Measurements from ENCODE around the gene CFAP74.
"Not testable (repeated sequence)": the region's sequence is repeated elsewhere in the genome, so short reads cannot be mapped to it uniquely, and the experiment has no call there.

CFAP74 gene

GRCh38 chr1:1988061-1988945 lies 15.3 kb downstream of the CFAP74 start:
- DNase-seq (ENCODE audit: low read depth in 2 of 2), result no peak

GRCh38 chr1:1987142-1987510 lies 16.5 kb downstream of the CFAP74 start:
- DNase-seq (ENCODE audit: low read depth in 2 of 2), result no peak

DNA sequence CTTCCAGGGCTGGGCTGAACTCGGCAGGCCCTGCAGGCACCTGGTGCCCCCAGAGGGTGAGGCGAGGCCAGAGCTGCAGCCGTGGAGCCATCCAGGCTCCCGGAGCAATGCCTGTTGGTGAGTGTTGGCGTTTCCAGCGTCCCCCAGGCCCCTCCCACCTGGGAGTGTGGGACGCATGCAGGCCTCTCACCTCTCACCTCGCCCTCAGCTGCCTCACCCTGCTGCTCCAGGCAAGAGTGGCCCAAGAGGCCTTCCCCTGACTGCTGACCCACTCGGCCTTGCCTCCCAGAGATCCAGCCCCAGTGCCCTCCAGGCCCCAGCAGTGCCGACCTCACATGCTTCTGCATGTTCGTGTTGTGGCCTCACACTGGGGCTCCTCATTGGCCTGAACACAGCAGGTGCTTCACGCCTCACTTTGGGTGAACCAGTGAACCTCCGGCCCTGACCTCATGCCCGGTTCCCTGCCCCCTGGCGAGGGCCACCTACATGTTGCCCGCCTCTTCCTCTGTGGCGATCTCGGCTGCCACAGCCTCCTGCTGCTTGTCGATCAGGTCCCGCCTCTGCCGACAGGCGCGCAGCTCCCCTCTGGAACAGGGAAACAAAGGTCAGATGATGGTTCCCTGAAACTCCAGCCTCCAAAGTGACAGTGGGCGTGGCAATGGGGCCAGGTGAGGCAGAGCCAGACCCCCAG lies 17.0 kb downstream of the CFAP74 start:
- no peak for DNase-seq (ENCODE audit: low read depth in 2 of 2)

DNA sequence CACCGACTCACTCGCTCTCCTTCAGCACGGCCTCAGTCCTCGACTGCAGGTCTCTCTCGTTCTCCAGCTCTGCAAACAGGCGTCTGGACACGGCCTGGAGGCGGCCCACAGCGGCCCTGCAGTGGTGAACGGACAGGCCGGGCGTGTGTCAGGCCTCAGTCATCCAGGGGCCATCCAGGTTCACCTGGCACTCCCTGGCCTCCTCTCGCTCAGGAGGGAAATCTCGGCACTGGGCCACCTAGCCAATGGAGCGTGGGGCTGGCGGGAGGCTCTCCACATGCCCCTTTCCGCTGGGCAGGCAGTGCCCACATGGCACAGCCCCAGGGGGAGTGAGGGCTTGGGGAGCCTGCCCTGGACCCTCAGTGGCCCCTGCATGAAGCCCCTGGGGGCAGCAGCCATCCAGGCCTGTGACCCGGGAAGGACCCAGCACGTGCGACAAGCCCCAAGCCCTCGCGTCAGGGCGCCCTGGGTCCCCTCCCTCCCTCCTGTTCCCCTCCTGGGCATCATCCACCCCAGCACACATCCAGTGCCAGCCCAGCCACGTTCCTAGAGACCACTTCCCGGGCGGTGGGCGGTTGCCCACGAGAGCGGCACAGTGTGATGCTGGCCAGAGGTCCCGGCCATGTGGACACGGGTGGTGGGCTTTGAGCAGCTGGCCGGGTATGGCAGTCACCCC lies 18.1 kb downstream of the CFAP74 start:
- DNase-seq (ENCODE audit: low read depth in 2 of 2), result no peak

GRCh38 chr1:1984560-1985070 lies 19.0 kb downstream of the CFAP74 start:
- DNase-seq (ENCODE audit: low read depth in 2 of 2), result no peak

- DNase-seq (ENCODE audit: low read depth in 2 of 2), result no peak
Observed at GRCh38 chr1:1982379-1983232, 21.0 kb downstream of the CFAP74 start.

GRCh38 chr1:1981631-1982327 lies 21.8 kb downstream of the CFAP74 start:
- not testable (repeated sequence) for DNase-seq (ENCODE audit: low read depth in 2 of 2)

- DNase-seq (ENCODE audit: low read depth in 2 of 2), result no peak
Observed at GRCh38 chr1:1981142-1981500, 22.5 kb downstream of the CFAP74 start.

GRCh38 chr1:1980467-1981141 lies 23.0 kb downstream of the CFAP74 start:
- no peak for DNase-seq (ENCODE audit: low read depth in 2 of 2)

GRCh38 chr1:1979482-1980165 lies 24.0 kb downstream of the CFAP74 start:
- no peak for DNase-seq (ENCODE audit: low read depth in 2 of 2)

DNA sequence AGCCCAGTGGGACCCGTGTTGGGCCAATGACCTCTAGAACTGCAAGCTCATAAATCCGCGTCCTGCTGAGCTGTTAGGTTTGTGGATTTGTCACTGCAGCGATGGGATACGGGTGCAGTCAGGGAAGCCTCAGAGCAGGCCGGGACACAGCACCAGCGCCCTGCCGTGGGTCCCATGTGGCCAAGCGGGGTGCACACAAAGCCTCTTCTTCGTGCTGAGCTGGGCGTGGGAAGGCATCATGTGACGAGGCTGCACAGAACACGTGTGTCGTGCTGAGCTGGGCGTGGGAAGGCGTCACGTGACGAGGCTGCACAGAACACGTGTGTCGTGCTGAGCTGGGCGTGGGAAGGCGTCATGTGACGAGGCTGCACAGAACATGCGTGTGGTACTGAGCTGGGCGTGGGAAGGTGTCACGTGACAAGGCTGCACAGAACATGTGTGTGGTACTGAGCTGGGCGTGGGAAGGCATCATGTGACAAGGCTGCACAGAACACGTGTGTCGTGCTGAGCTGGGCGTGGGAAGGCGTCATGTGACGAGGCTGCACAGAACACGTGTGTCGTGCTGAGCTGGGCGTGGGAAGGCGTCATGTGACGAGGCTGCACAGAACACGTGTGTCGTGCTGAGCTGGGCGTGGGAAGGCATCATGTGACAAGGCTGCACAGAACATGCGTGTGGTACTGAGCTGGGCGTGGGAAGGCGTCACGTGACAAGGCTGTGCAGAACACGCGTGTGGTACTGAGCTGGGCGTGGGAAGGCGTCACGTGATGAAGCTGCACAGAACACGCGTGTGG lies 24.7 kb downstream of the CFAP74 start:
- not testable (repeated sequence) for DNase-seq (ENCODE audit: low read depth in 2 of 2)

DNA sequence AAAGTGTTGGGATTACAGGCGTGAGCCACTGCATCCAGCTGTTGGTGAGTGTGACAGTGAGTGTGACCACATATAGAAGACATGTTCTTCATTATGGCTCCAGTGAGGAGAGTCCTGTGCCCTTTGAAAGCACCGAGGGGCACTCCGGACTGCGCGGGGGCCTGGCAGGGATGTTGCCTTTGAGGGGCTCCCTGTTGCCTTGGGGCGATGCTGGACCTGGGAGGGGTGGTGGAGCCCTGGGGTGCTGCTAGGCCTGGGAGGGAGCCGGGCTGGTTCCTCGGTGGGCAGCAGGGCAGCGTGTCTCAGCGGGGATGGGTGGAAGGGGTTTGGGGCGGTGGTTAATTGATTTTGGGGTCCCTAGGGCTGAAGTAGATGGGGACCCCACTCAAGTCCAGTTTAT lies 25.5 kb downstream of the CFAP74 start:
- no peak for DNase-seq (ENCODE audit: low read depth in 2 of 2)

- no peak for DNase-seq (ENCODE audit: low read depth in 2 of 2)
Observed at GRCh38 chr1:1976031-1976430, 27.6 kb downstream of the CFAP74 start.

DNA sequence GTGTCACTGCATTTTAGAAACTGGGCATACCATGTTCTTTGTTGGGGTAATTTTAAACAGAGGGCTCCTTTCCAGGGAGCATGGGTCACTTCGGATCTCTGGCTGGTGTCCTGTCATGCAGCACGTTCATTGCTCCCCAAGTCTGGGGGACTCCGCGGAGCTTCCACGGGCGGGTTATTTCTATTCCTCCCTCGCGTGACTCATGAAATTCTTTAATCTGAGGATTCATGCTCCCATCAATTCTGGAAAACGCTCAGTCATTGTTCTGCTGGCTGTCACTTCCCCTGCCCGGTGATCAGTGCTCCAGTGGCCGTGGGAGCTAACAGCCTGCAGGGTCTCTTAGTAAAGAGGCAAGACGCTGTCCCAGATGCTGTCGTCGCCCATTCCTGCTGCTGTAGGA lies 28.1 kb downstream of the CFAP74 start:
- no peak for DNase-seq (ENCODE audit: low read depth in 2 of 2)

- no peak for DNase-seq (ENCODE audit: low read depth in 2 of 2)
Observed at GRCh38 chr1:1974834-1975233, 28.8 kb downstream of the CFAP74 start.

DNA sequence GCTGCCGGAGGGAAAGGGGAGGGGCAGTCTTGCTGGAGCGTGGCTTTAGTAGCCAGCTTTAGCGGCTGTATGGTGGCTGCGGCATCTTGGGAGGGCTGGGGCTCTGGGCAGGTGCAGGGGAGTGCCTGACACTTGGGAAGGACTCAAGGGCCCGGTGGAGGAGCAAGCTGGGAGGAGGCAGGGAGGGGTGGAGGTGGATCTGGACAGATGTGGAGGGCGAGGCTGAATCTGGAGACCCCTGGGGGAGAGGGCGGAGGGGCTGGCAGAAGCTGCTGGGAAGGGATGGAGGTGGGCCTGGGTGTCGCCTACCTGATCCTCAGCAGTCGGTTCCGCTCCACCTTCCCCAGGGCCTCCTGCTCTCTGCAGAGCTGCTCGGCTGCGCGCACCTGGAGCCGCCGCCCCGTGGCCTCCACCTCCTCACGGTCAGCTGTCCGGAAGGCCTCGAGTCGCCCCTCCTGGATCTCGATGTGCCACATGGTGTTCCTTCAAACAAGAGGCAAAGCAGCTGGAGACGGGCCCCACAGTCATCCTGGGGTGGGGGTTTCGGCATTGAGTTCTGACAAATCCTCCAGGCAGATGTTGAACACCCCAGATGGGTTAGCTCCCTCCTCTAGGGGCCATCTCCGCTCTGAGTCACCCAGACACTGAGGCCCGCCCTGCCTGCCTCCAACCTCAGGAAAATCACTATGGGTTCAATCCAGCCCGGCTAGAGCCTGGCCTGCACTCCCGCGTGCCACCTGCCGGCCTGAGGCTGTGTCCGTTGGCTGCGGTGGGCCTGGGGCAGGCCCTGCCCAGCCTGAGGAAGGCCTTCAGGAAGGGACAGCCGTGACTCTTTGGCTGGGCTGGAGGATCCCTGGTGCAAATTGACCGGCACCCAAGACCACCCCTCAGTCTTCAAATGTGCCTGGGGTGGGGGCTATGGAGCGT lies 29.6 kb downstream of the CFAP74 start:
- no peak for DNase-seq (ENCODE audit: low read depth in 2 of 2)

DNA sequence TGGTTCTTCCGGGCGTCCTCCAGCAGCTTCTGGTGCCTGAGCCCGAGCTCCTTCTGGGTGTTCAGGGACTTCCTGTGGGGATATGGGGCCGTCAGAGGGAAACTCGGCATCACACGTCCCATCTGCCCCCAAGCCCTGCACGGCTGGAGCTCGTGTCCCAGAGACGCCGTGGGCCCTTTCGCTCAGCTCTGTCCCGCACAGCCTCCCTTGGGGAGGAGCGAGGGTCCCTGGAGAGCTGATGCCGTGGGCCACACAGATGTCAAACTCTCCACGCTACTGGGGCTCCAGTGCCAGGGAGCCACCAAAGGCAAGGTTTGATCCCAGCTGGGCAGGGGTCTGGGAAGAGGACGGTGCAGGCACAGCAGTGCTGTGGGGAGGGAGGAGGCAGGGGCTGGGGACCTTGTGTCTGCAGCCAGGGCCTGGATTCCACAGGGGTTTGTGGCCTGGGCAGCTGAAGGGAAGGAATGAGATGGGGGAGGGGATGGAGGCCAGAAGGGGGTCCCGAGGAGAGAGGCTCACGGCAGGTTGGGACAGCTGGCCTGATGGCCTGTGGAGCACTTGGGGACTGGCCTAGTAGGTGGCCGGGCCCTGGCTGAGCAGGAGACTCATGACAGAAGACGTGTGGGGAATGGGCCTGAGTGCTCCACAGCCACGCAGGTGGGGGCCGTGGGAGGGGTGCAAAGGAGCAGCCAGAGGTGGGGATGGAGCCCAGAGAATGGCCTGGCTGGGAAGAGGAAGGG lies 30.4 kb downstream of the CFAP74 start:
- DNase-seq (ENCODE audit: low read depth in 2 of 2), result no peak
